NCI-H524 treated with DMSO at 0.1 percent for 48 hours (cell line): ENCODE data around the gene CLEC3B.

Experiments used
- DNase-seq: peaks from one replicate; lab custom pipeline; 2025; lab: John Stamatoyannopoulos, UW

CLEC3B gene

DNA sequence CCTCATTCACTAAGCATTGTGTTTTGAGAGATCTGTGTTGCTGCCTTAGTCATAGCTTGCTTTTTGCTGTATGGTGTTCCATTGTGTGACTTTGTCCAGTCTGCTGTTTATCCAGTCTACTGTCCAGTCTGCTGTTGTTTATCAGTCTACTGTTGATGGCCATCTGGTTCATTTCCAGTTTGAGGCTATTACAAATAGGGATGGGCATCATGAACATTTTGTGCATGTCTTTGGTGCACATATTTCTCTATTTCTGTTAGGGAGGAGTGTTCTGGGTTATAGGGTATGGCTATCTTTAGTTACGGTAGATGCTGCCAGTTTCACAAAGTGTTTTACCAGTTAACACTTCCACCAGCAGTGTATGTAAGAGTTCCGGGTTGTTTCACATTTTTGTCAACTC, 22.2 kb upstream of the CLEC3B start:
- DNase-seq: no peak

- DNase-seq: no peak
These were observed 19.0 kb upstream of the CLEC3B start for GRCh38 chr3:45007091-45007490.

- no peak for DNase-seq
These were observed 18.0 kb upstream of the CLEC3B start for GRCh38 chr3:45008117-45008516.

DNA sequence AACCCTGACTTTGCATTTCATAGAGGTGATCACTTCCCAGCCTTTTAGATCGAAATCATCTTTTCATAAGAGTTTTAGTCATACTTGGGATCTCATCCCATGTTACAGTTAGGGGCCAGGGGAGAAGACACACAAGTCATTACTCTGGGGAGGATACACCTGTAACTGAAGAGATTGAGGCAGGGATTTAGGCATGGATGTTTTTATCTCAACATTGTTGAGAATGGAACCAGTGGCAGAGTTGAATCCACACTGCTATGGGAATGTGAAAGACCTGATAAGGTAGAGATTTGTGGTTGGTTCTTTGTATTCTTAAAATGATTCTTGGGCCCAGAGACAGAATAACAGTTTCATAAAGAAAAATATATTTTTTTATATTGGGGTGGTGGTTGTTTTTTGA, 16.2 kb upstream of the CLEC3B start:
- DNase-seq: no peak

DNA sequence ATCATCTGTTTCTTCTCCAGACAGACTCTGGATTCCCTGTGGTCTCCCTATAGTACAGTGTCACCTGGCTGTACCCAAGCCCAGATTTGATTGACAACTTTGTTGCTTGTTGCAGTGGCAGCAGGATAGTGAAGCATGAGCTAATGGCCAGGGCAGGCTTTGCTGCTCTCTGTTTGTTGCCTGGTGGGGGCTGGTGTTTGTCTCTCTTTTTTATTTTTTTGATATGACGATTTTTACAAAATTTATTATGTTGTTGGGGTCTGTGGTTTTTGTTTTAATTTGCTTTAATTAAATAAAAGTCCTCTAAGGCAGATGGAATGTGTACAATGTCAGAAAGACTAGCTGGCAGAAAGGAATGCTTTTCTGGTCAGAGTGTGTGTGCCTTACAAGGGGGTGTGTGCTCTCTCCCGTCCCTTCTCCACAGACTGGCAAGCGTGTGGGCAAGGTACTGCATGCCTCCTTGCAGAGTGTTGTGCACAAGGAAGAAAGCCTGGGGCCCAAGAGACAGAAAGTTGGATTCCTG, 15.2 kb upstream of the CLEC3B start:
- no peak for DNase-seq

GRCh38 chr3:45011756-45012508, 14.2 kb upstream of the CLEC3B start:
- DNase-seq: no peak

- DNase-seq: no peak
These were observed 13.5 kb upstream of the CLEC3B start for GRCh38 chr3:45012577-45012976.

DNA sequence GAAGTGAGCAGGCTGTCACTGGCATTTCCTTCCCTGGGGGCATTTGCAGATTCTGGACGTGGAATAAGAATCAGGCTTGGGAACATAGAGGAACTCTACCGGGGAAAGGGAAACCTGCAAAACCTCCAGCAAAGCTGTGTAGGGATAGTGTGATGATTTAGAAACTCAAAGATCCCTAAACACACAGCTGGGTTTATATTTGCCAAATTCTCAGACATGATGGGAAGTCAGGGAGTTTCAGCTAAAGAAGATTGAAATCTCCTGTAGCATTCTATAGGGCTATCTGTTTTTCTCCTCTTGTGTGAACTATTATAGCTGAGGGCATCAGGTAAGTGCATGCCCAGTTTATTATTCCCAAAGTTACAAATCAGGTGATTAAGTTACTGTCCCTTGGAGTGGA, 9.2 kb upstream of the CLEC3B start:
- no peak for DNase-seq

- no peak for DNase-seq
These were observed 8.3 kb upstream of the CLEC3B start for GRCh38 chr3:45017821-45018220.

DNA sequence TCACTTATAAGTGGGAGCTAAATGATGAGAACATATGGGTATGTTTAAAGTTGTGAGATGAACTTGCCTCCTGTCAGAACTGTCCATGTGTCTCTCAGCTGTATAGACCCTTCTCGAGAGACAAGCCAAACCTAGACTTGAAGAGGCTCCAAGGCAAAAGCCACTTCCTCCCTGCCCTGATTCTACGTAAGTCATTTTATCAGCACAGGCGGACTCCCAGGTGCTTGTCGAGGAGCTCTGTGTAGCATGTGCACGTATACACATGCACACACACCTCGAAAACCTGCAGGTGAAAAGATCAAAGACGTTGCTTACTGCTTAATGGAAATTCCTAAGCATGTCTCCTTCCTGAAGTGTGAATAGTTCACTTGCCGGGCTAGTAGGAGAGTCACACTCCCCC, 5.6 kb upstream of the CLEC3B start:
- DNase-seq: no peak

- DNase-seq: no peak
These were observed 4.4 kb upstream of the CLEC3B start for GRCh38 chr3:45021524-45022297.

- no peak for DNase-seq
These were observed 2.4 kb upstream of the CLEC3B start for GRCh38 chr3:45023675-45024074.

- no peak for DNase-seq
These were observed 1.4 kb upstream of the CLEC3B start for GRCh38 chr3:45024542-45025255.

DNA sequence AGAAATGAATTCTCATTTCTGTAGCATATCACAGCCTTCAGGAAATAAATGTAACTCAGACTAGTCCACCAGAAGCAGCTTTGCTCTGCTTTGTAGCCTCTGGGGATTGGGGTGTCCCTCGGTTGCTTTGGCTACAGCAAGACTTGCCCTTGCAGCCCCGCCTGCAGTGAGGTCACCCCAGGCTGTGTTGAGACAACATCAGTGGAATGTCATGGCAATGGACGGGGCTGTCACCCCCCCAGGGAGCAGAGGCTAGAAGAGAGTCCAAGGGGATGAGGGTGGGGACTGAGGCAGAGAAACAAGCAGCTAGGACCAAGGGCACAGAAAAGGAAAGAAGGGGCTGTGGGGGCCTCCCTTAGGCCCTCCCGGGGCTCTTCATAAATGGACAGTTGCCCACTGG, 854 bp downstream of the CLEC3B start:
- no peak for DNase-seq

DNA sequence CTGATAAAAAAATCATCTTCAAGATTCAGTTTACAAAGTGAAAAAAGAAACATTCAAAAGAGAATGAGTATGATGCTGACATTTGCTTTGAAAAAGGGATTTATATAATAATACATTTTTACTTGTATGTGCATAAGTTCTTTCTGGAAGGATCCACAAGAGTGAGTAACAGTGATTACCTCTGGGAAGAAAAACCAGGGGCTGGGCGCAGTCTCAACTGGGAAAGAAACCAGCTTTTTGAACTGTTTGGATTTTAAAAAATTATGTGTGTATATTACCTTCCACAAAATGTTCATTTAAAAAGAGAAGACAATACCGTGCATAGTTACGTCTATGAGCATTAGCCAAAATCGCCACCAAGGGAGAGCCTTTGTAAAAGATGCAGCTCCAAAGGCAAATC, 1.3 kb downstream of the CLEC3B start:
- no peak for DNase-seq

DNA sequence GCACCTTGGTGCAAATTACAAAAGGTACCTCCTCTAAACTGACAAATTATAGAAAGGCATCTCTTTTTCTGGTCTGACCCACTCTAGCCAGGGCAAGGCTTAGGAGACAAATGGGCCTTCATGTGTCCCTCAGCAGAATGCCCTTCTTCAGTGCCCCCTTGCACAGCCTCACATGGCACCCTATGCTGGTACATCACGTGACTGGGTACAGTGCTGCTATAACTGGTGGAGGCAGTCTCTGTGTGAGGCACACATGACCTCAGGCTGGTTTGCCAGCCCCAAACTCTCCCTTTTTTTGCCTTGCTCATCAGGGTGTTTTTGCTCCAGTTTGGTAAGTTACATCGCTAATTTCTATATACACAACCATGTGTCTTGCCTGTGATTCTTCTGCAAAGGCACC, 3.1 kb downstream of the CLEC3B start:
- DNase-seq: no peak

DNA sequence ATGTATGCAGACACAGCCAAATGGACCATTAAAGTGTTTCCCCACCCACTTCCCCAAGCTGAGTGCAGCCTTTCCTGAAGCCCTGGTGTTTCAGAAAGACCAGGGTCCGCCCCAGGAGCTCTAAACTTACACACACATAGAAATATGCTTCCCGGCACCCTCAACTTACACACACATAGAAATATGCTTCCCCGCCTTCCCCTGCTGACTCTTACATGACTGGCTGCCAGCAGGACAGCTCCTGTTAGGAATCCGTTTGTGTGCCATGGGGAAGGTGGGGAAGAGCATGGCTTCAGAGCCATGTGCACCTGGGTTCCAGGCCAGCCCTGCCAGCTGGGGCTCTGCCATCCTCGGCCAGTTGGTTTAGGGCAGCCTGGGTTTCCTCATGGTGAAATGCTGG, 3.6 kb downstream of the CLEC3B start:
- no peak for DNase-seq

- DNase-seq: no peak
These were observed 5.4 kb downstream of the CLEC3B start for GRCh38 chr3:45031531-45031930.

DNA sequence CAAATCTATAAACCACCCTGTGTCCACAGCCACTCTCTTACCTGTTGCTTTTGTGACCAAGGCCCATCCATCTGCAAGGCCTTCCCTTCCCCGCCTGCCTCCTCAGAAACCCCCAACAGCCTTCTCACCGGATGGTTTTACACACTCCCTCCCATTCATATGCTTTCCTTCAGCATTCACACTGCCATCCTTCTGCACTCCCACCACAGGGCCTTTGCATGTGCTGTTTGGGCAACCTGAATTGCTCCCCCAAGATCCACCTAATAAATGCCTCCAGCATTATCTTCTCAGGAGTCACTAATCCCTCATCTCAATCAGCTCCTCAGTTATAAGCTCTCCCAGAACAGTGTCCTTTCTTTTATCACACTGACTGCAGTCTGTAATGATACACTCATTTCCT, 6.0 kb downstream of the CLEC3B start:
- no peak for DNase-seq

- no peak for DNase-seq
These were observed 7.7 kb downstream of the CLEC3B start for GRCh38 chr3:45033791-45034190.

DNA sequence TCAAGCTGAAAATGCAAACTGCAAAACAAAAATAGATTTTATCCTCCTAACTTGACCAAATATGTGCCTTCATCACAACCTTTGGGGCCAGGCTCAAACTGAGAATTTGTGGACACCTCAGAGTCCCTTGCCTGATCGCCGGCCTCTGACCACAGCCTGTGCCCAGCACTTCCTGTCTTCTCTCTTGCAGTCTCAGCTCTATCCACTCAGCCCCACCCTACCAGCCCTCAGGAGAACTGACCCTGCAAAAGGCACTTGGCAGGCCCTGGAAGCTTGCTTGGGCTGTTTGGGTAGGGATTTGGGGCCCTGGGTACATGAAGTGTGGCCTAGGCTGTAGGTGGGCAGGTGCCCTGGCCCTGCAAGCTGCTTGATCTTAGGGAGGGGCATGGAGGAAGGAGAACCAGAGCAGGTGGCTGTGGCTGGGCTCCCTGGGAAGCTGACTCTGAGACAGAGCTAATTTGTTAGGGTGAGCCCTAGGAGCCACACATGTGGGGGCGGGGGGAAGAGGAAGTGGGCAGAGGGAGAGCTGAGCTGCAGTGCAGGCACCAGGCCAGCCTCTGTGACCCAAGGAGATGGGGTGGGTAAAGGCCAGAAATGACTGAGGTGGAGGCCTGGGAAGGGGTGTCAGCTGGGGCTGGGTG, 8.6 kb downstream of the CLEC3B start:
- DNase-seq: no peak
